SJCRH30 (cell line): ENCODE results near the gene SPATA32. TPM values are rescaled to one million over a fixed set of nuclear protein-coding genes. Genes with fewer than 3 reads are reported as not detected.
"Not testable (repeated sequence)": the region's sequence is repeated elsewhere in the genome, so short reads cannot be mapped to it uniquely, and the experiment has no call there.

Source experiments
- DNase-seq, 2 experiments: peaks; one replicate each; pipeline ENCODE4 v3.0.0-alpha.2; 2015 to 2020
- H3K27ac ChIP-seq: fragments of 250-450 bp; sonication (Bioruptor Pico); 2 replicates; pipeline ENCODE4 v1.5.1; 2020; ENCODE audit warnings: mild to moderate bottlenecking, moderate library complexity
- H3K27me3 ChIP-seq: fragments of 250-450 bp; sonication (Bioruptor Pico); 2 replicates; pipeline ENCODE4 v1.5.1; 2020; ENCODE audit warnings: mild to moderate bottlenecking, moderate library complexity
- H3K36me3 ChIP-seq: fragments of 250-450 bp; sonication (Bioruptor Pico); 2 replicates; pipeline ENCODE4 v1.5.1; 2020; ENCODE audit warnings: mild to moderate bottlenecking, moderate library complexity
- H3K4me1 ChIP-seq: fragments of 250-450 bp; sonication (Bioruptor Pico); 2 replicates; pipeline ENCODE4 v1.5.1; 2020; ENCODE audit warnings: mild to moderate bottlenecking, moderate library complexity
- H3K4me3 ChIP-seq: fragments of 250-450 bp; sonication (Bioruptor Pico); 2 replicates; pipeline ENCODE4 v1.5.1; 2020; ENCODE audit warnings: mild to moderate bottlenecking, moderate library complexity
- H3K9me3 ChIP-seq: fragments of 250-450 bp; sonication (Bioruptor Pico); replicated peaks from 2 replicates; pipeline ENCODE4 v1.5.1; 2020; ENCODE audit warnings: mild to moderate bottlenecking, moderate library complexity
- total RNA-seq: library from RNA; depleted of rRNA; stranded (reverse); fragments of >200 nt; shearing (Covaris generic); gene quantifications from 2 replicates; pipeline ENCODE4 v1.2.3, GENCODE V29; 2014

The SPATA32 gene
- total RNA-seq, 1 experiment from 2014 or later, result 0.08 TPM

DNA sequence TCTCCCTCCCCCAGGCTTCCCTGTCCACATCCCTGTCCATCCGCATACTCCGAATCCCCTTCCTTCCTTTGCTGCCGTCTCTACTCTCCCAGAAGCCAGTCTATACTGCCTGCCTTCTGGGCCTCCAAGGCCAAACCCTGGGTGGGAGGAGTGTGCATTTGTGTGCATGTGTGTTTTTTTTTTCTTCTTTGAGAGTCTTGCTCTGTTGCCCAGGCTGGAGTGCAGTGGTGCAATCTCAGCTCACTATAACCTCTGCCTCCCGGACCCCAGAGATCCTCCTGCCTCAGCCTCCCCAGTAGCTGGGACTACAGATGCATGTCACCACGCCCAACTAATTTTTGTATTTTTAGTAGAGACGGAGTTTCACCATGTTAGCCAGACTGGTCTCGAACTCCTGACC, 8.7 kb downstream of the SPATA32 start:
- DNase-seq, H3K9me3 ChIP-seq, H3K27ac ChIP-seq, H3K4me1 ChIP-seq, H3K36me3 ChIP-seq, H3K27me3 ChIP-seq, H3K4me3 ChIP-seq: not testable (repeated sequence)

GRCh38 chr17:45251931-45252330, 10.0 kb downstream of the SPATA32 start:
- DNase-seq, result no peak
- Histone ChIP-seq H3K27me3 (no peaks in the 10 kb centered on the region), H3K36me3 (no peaks in the 10 kb centered on the region), H3K4me1 (no peaks in the 10 kb centered on the region), H3K4me3 (no peak overlapping the region), H3K9me3 (no peaks in the 10 kb centered on the region), H3K27ac (no peak overlapping the region)

GRCh38 chr17:45248132-45248957, 13.5 kb downstream of the SPATA32 start:
- Histone ChIP-seq H3K4me1 (no peaks in the 10 kb centered on the region), H3K36me3 (no peaks in the 10 kb centered on the region), H3K27me3 (no peaks in the 10 kb centered on the region), H3K27ac (peak overlapping the region; percentile 13; the same call in 1 of the 2 replicates), H3K4me3 (peak overlapping the region; percentile 63), H3K9me3 (no peaks in the 10 kb centered on the region)
- peak; percentile 21 to 27 for DNase-seq

DNA sequence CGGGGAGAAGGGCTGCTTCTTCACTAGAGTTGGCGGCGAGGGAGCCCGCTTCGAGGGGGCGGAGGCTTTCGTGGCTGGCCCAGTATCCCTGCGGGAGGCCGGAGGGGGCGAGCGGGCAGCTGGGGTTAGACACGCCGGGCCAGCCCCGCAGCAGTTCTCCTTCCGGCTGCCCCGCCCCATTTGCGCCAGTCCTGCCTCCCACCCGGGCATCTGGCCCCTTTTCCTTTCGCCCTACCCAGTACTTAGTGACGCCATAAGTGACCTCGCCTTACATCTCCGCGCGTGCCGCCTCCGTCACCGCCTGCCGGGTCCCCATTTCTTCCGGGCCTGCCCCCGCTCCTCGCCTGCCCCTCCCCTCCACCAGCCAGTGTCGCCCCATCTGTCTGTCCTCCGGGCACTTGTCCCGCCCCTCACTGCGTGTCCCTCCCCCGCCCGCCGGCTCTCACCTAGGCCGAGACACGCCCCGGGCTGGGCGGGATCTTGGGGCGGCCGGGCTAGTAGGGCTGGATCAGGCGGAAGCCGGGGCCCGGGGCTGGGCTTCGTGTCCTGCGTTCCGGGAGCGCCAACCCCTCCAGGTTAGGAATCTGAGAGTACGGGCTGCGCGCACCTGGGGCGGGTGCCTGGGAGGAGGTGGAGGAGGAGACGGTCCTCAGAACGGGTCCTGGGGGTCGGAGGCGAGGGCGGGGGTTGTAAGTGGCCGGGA, 14.3 kb downstream of the SPATA32 start:
- H3K4me1 ChIP-seq, result no peaks in the 10 kb centered on the region
- no peaks in the 10 kb centered on the region for H3K9me3 ChIP-seq
- H3K27ac ChIP-seq, result peak overlapping the region; percentile 21; the same call in 1 of the 2 replicates
- no peaks in the 10 kb centered on the region for H3K36me3 ChIP-seq
- H3K4me3 ChIP-seq, result peak overlapping the region; percentile 63
- peak; percentile 91 to 94 for DNase-seq
- H3K27me3 ChIP-seq, result no peaks in the 10 kb centered on the region

GRCh38 chr17:45246861-45247428, 14.9 kb downstream of the SPATA32 start:
- Histone ChIP-seq H3K27ac (peak overlapping the region; percentile 21; the same call in 1 of the 2 replicates), H3K4me3 (peak overlapping the region; percentile 63), H3K36me3 (no peaks in the 10 kb centered on the region), H3K9me3 (no peaks in the 10 kb centered on the region), H3K27me3 (no peaks in the 10 kb centered on the region), H3K4me1 (no peaks in the 10 kb centered on the region)
- peak; percentile 52 to 57 for DNase-seq

GRCh38 chr17:45246338-45246737, 15.6 kb downstream of the SPATA32 start:
- Histone ChIP-seq H3K27me3 (no peaks in the 10 kb centered on the region), H3K36me3 (no peaks in the 10 kb centered on the region), H3K4me3 (peak overlapping the region; percentile 63), H3K9me3 (no peaks in the 10 kb centered on the region), H3K27ac (no peak overlapping the region), H3K4me1 (no peaks in the 10 kb centered on the region)
- no peak for DNase-seq

DNA sequence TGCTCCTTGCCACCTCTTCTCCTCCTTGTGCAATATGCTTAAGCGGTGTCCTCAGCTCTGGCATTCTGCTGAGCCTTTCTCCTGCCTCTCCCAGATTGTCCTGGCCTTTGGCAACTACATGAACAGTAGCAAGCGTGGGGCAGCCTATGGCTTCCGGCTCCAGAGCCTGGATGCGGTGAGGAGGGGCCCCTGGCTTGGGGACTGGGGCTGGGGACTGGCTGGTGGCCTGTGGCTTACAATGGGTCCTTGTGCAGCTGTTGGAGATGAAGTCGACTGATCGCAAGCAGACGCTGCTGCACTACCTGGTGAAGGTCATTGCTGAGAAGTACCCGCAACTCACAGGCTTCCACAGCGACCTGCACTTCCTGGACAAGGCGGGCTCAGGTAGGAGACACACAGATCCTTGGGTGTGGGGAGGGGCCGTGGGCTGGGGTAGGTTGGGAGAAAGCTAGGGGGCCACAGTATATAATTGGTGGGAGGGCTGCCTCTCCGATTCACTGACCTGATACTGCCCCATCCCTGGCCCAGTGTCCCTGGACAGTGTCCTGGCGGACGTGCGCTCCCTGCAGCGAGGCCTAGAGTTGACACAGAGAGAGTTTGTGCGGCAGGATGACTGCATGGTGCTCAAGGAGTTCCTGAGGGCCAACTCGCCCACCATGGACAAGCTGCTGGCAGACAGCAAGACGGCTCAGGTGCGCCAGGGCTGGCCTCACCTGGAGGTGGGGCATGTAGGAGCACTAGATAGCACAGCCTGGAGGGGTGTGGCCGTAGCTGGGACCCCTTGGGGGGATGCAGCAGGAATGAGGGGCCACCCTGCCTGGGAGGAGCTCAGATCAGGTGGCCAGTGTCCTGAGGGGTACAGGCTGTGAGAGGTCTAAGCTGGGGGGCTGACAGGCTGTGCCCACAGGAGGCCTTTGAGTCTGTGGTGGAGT, 16.9 kb downstream of the SPATA32 start:
- no peaks in the 10 kb centered on the region for H3K4me1 ChIP-seq
- no peak for DNase-seq
- H3K36me3 ChIP-seq, result no peaks in the 10 kb centered on the region
- no peaks in the 10 kb centered on the region for H3K9me3 ChIP-seq
- H3K27ac ChIP-seq, result no peak overlapping the region
- no peak overlapping the region for H3K4me3 ChIP-seq
- H3K27me3 ChIP-seq, result no peaks in the 10 kb centered on the region

DNA sequence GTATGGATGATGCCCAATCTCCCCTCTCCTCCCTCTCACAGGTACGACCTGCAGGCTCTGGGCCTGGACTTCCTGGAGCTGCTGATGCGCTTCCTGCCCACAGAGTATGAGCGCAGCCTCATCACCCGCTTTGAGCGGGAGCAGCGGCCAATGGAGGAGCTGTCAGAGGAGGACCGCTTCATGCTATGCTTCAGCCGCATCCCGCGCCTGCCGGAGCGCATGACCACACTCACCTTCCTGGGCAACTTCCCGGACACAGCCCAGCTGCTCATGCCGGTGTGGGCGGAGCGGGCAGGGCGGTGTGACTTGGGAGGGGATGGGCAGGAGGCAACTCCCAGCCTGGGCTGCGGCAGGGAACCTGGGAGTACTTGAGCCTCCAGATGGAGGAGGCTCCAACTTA, 18.1 kb downstream of the SPATA32 start:
- Histone ChIP-seq H3K9me3 (no peaks in the 10 kb centered on the region), H3K4me1 (no peaks in the 10 kb centered on the region), H3K36me3 (no peaks in the 10 kb centered on the region), H3K4me3 (no peak overlapping the region), H3K27me3 (no peaks in the 10 kb centered on the region), H3K27ac (no peak overlapping the region)
- no peak for DNase-seq

DNA sequence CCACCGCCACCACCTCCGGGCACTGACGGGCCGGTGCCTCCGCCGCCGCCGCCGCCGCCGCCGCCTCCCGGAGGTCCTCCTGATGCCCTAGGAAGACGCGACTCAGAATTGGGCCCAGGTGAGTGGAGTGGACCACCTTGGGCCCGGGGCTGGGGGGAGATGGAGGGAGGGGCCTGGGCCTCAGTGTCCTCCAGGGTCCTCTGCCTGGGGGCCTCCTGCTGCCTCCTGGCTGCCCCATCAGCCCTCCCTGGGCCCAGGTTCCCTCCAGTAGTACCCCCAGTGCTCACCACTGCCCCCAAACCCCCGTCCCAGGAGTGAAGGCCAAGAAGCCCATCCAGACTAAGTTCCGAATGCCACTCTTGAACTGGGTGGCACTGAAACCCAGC, 19.9 kb downstream of the SPATA32 start:
- no peaks in the 10 kb centered on the region for H3K4me1 ChIP-seq
- no peak overlapping the region for H3K27ac ChIP-seq
- no peaks in the 10 kb centered on the region for H3K36me3 ChIP-seq
- H3K9me3 ChIP-seq, result no peaks in the 10 kb centered on the region
- H3K27me3 ChIP-seq, result no peaks in the 10 kb centered on the region
- DNase-seq, result no peak
- no peak overlapping the region for H3K4me3 ChIP-seq

GRCh38 chr17:45241328-45242028, 20.4 kb downstream of the SPATA32 start:
- no peak overlapping the region for H3K27ac ChIP-seq
- H3K4me1 ChIP-seq, result no peaks in the 10 kb centered on the region
- no peak for DNase-seq
- no peak overlapping the region for H3K4me3 ChIP-seq
- no peaks in the 10 kb centered on the region for H3K36me3 ChIP-seq
- H3K27me3 ChIP-seq, result no peaks in the 10 kb centered on the region
- no peaks in the 10 kb centered on the region for H3K9me3 ChIP-seq

DNA sequence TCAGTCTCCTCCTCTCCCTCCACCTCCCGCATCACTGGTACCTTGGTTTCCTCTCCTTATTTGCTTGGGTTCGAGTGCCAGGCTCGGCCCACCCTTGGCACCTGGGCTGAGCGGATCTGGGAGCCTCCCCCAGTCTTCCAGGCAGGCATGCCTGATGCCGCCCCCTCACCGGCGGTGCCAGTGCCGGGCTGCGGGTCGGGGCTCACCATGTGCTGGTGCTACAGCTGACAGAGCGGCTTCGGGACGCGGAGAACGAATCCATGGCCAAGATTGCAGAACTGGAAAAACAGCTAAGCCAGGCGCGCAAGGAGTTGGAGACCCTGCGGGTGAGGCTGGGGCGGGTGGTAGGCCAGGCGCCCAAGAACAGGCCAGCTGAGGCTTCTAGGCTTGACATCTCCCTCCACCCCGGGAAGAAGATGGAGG, 21.0 kb downstream of the SPATA32 start:
- no peaks in the 10 kb centered on the region for H3K27me3 ChIP-seq
- no peak for DNase-seq
- no peak overlapping the region for H3K27ac ChIP-seq
- H3K4me1 ChIP-seq, result no peaks in the 10 kb centered on the region
- H3K4me3 ChIP-seq, result no peak overlapping the region
- H3K9me3 ChIP-seq, result no peaks in the 10 kb centered on the region
- H3K36me3 ChIP-seq, result no peaks in the 10 kb centered on the region

DNA sequence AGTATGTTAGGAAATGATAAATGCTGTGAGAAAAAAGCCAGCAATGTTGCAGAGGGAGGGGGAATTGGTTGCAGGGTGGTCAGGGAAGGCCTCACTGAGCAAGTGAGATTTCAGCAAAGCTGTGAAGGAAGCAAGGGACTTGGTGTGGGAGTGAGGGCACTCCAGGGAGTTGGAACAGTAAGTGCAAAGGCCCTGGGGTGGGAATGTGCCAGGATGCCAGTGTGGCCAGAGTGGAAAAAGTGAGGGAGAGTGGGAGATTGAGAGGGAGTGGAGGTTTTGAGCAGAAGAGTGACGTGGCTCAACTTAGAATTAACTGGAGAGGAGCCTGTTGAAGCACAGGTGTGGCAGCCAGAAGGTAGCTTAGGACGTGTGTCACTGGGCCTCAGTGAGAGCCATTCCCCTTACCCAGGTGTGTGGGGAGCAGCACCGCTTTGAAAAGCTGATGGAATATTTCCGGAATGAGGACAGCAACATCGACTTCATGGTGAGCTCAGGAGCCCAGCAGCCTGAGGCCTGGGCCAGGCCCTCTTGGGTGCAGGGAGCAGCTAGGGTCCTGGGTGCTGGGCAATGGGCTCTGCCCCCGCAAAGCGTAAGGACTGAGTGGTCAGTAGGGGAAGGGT, 23.6 kb downstream of the SPATA32 start:
- H3K36me3 ChIP-seq, result no peaks in the 10 kb centered on the region
- no peak for DNase-seq
- no peaks in the 10 kb centered on the region for H3K9me3 ChIP-seq
- no peaks in the 10 kb centered on the region for H3K27me3 ChIP-seq
- no peak overlapping the region for H3K27ac ChIP-seq
- no peak overlapping the region for H3K4me3 ChIP-seq
- no peaks in the 10 kb centered on the region for H3K4me1 ChIP-seq

GRCh38 chr17:45237686-45238085, 24.2 kb downstream of the SPATA32 start:
- Histone ChIP-seq H3K4me1 (no peaks in the 10 kb centered on the region), H3K36me3 (no peaks in the 10 kb centered on the region), H3K9me3 (no peaks in the 10 kb centered on the region), H3K27me3 (no peaks in the 10 kb centered on the region), H3K4me3 (no peak overlapping the region), H3K27ac (no peak overlapping the region)
- DNase-seq, result no peak

DNA sequence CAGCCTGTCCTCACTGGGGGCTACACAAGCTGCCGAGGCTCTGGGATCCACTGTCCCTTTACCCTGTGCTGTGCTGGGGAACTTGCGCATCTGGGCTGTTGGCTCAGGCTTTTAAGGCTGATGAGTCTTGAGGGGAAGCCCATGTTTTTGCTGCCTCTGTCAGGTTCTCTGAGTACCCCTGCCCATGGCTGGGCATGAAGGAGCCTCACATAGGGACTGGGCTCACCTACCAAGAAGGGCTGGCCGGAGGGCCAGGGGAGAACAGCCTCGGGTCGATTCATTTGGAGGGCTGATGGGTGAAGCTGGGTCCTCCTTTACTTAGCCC, 25.6 kb downstream of the SPATA32 start:
- no peak for DNase-seq
- H3K4me1 ChIP-seq, result peaks cover 2% of the 10 kb centered on the region
- H3K27ac ChIP-seq, result no peak overlapping the region
- no peaks in the 10 kb centered on the region for H3K36me3 ChIP-seq
- no peaks in the 10 kb centered on the region for H3K9me3 ChIP-seq
- no peaks in the 10 kb centered on the region for H3K27me3 ChIP-seq
- no peak overlapping the region for H3K4me3 ChIP-seq
